PFSK-1 (cell line): ENCODE results near the gene NKX1-2.

Experiments used
- POLR2AphosphoS5 ChIP-seq: IDR thresholded peaks from 2 replicates; pipeline ENCODE4 v1.6.1; 2012; ENCODE audit warnings: low read depth, mild to moderate bottlenecking, control low read depth, low read length, moderate library complexity
- TAF1 ChIP-seq: IDR thresholded peaks from 2 replicates; pipeline ENCODE4 v1.6.1; 2012; ENCODE audit warnings: low read length, control low read depth, borderline replicate concordance; ENCODE audit not compliant: insufficient read depth

- TF ChIP-seq POLR2AphosphoS5 (no peak), TAF1 (no peak)
Observed at GRCh38 chr10:124484661-124485060, 34.8 kb upstream of the NKX1-2 start.
